Naive thymus-derived CD4-positive, alpha-beta T cell (primary cell): ENCODE measurements around the gene TRIM63. TPM values are rescaled to one million over a fixed set of nuclear protein-coding genes. Genes with fewer than 3 reads are reported as not detected.

Experiments used
- ATAC-seq: fragments of 150-1000 bp; cut with Tn5 transposase; 2 replicates; pipeline ENCODE4 v1.10.0; 2021; ENCODE audit warnings: mild to moderate bottlenecking, moderate library complexity
- CTCF ChIA-PET: fragments of 350-600 bp; sonication (Branson Sonifier 250); formaldehyde crosslinking; loops from one replicate; lab custom pipeline; 2021; ENCODE audit warnings: antibody characterized with exemption; lab: Charles Lee
- POLR2A ChIA-PET: fragments of 350-600 bp; sonication (Branson Sonifier 250); formaldehyde crosslinking; loops from one replicate; lab custom pipeline; 2021; ENCODE audit warnings: antibody characterized with exemption, inconsistent platforms; lab: Charles Lee
- DNase-seq, 9 donors: peaks; one replicate each; pipeline versions ENCODE4 v3.0.0 to v3.0.0-alpha.2; 2020 to 2022; ENCODE audit warnings: mixed read lengths in 1 of 9
- H3K27ac ChIP-seq: one replicate; pipeline ENCODE4 v1.7.0; 2013; ENCODE audit warnings: mild to moderate bottlenecking, low read depth, low read length, moderate library complexity
- H3K27me3 ChIP-seq, 2 donors: one replicate each; pipeline ENCODE4 v1.7.0; 2013; ENCODE audit warnings: low read length in 2 of 2, mild to moderate bottlenecking in 2 of 2, moderate library complexity in 2 of 2; ENCODE audit not compliant: control insufficient read depth in 2 of 2, insufficient read depth in 2 of 2
- H3K36me3 ChIP-seq, 3 experiments: 1 replicate in 2 of 3; 2 replicates in 1 of 3; pipeline ENCODE4 v1.7.0; 2013; ENCODE audit warnings: low read length in 3 of 3, mild to moderate bottlenecking in 3 of 3, moderate library complexity in 1 of 3; ENCODE audit not compliant: insufficient read depth in 3 of 3, control insufficient read depth in 2 of 3
- H3K4me1 ChIP-seq, 2 donors: one replicate each; pipeline ENCODE4 v1.7.0; 2013; ENCODE audit warnings: low read length in 2 of 2, mild to moderate bottlenecking in 2 of 2, moderate library complexity in 1 of 2; ENCODE audit not compliant: control insufficient read depth in 2 of 2, insufficient read depth in 2 of 2
- H3K4me3 ChIP-seq: 2 replicates; pipeline ENCODE4 v1.7.0; 2013; ENCODE audit warnings: mild to moderate bottlenecking, low read length
- H3K9me3 ChIP-seq, 3 experiments: 1 replicate in 2 of 3; 2 replicates in 1 of 3; pipeline ENCODE4 v1.7.0; 2013; ENCODE audit warnings: low read length in 3 of 3; ENCODE audit not compliant: control insufficient read depth in 2 of 3
- H3K27ac Mint-ChIP-seq, 9 donors: one replicate each; pipeline ENCODE4 v1.8.0; 2020 to 2022; ENCODE audit warnings: mixed read lengths in 9 of 9, mild to moderate bottlenecking in 8 of 9, moderate library complexity in 5 of 9, inconsistent platforms in 2 of 9
- H3K27me3 Mint-ChIP-seq, 5 donors: one replicate each; pipeline ENCODE4 v1.8.0; 2021 to 2022; ENCODE audit warnings: mixed read lengths in 5 of 5, mild to moderate bottlenecking in 1 of 5
- H3K36me3 Mint-ChIP-seq, 5 donors: one replicate each; pipeline ENCODE4 v1.8.0; 2020 to 2022; ENCODE audit warnings: mixed read lengths in 5 of 5, mild to moderate bottlenecking in 3 of 5, inconsistent platforms in 1 of 5
- H3K4me1 Mint-ChIP-seq, 7 donors: one replicate each; pipeline ENCODE4 v1.8.0; 2020 to 2022; ENCODE audit warnings: mixed read lengths in 7 of 7, mild to moderate bottlenecking in 3 of 7, inconsistent platforms in 1 of 7
- H3K4me3 Mint-ChIP-seq, 10 donors: one replicate each; pipeline ENCODE4 v1.8.0; 2020 to 2022; ENCODE audit warnings: mild to moderate bottlenecking in 10 of 10, mixed read lengths in 10 of 10, moderate library complexity in 6 of 10, inconsistent platforms in 2 of 10
- H3K9me3 Mint-ChIP-seq, 11 donors: one replicate each; pipeline ENCODE4 v1.8.0; 2020 to 2022; ENCODE audit warnings: mixed read lengths in 11 of 11, mild to moderate bottlenecking in 4 of 11, inconsistent platforms in 1 of 11, moderate library complexity in 1 of 11
- intact Hi-C, 2 donors: fragments of 100-400 bp; cut with micrococcal nuclease; formaldehyde crosslinking; loops; one replicate each; pipeline ENCODE4 v1.15.1; 2023
- polyA plus RNA-seq, 2 donors: library from polyadenylated mRNA; unstranded; fragments of 300-500 nt; fragmentation: Illumina TruSeq; gene quantifications; one replicate each; pipeline ENCODE4 v1.2.3, GENCODE V29; 2021
- total RNA-seq, 6 experiments: library from RNA in 5 of 6; stranded (reverse) in 5 of 6; gene quantifications; 1 replicate in 5 of 6; 2 replicates in 1 of 6; pipeline ENCODE4 v1.2.3 and lab custom pipeline; 2021 to 2026

Gene TRIM63
- total and polyA plus RNA-seq, 7 experiments from 2014 or later, result not detected

- POLR2A ChIA-PET, result no interaction called here
- Mint-ChIP-seq H3K27ac (no peak overlapping the region), H3K9me3 (no peaks in the 10 kb centered on the region), H3K36me3 (no peaks in the 10 kb centered on the region), H3K27me3 (peaks cover 17 to 65% (median 41%) of the 10 kb centered on the region in 5 donors), H3K4me1 (peaks cover 0 to under 1% (median 0%) of the 10 kb centered on the region in 7 donors), H3K4me3 (no peak overlapping the region)
- no peaks in the 10 kb centered on the region for H3K9me3 ChIP-seq
- no peaks in the 10 kb centered on the region for H3K4me1 ChIP-seq
- H3K27me3 ChIP-seq, result no peaks in the 10 kb centered on the region
- DNase-seq, result no peak
- CTCF ChIA-PET, result interaction anchor here (0.7 kb wide), 2 partner anchors 57 to 118 kb away, joined by 3 to 6 read pairs; partner anchors contain the start of gene PAFAH2
- no peak overlapping the region for H3K27ac ChIP-seq
- intact Hi-C loops, result no loop called here
- no peak for ATAC-seq
- no peaks in the 10 kb centered on the region for H3K36me3 ChIP-seq
- no peak overlapping the region for H3K4me3 ChIP-seq
Measured at GRCh38 chr1:26055041-26055440, 12.4 kb downstream of the TRIM63 start.

- POLR2A ChIA-PET, result no interaction called here
- H3K27me3 Mint-ChIP-seq, result peaks cover 23 to 71% (median 43%) of the 10 kb centered on the region in 5 donors
- Histone ChIP-seq H3K27me3 (no peaks in the 10 kb centered on the region), H3K27ac (no peak overlapping the region), H3K36me3 (no peaks in the 10 kb centered on the region), H3K4me3 (no peak overlapping the region), H3K9me3 (no peaks in the 10 kb centered on the region), H3K4me1 (no peaks in the 10 kb centered on the region)
- ATAC-seq (no peak), DNase-seq (no peak)
- no peak overlapping the region for H3K27ac Mint-ChIP-seq
- CTCF ChIA-PET, result interaction anchor here (0.7 kb wide), 1 partner anchor 56 kb away, joined by 3 read pairs; the partner anchor contains the start of gene PAFAH2
- H3K9me3 Mint-ChIP-seq, result no peaks in the 10 kb centered on the region
- H3K36me3 Mint-ChIP-seq, result no peaks in the 10 kb centered on the region
- H3K4me1 Mint-ChIP-seq, result peaks cover 0 to 3% (median 0%) of the 10 kb centered on the region in 7 donors
- no peak overlapping the region for H3K4me3 Mint-ChIP-seq
- intact Hi-C loops, result no loop called here
Measured at GRCh38 chr1:26053718-26054560, 13.5 kb downstream of the TRIM63 start.

GRCh38 chr1:26050248-26050640 is 17.2 kb downstream of the TRIM63 start:
- ATAC-seq, result no peak
- Mint-ChIP-seq H3K27me3 (peaks cover 42 to 81% (median 59%) of the 10 kb centered on the region in 5 donors), H3K9me3 (no peaks in the 10 kb centered on the region), H3K27ac (no peak overlapping the region), H3K36me3 (no peaks in the 10 kb centered on the region), H3K4me3 (no peak overlapping the region), H3K4me1 (peaks cover 0 to 4% (median under 1%) of the 10 kb centered on the region in 7 donors)
- peaks cover 0 to 3% of the 10 kb centered on the region in 2 donors for H3K27me3 ChIP-seq
- H3K9me3 ChIP-seq, result no peaks in the 10 kb centered on the region
- no peak overlapping the region for H3K4me3 ChIP-seq
- H3K36me3 ChIP-seq, result no peaks in the 10 kb centered on the region
- H3K27ac ChIP-seq, result no peak overlapping the region
- ChIA-PET POLR2A (no interaction called here), CTCF (no interaction called here)
- DNase-seq, result no peak
- no peaks in the 10 kb centered on the region for H3K4me1 ChIP-seq
- intact Hi-C loops, result no loop called here

GRCh38 chr1:26049531-26050247 is 17.7 kb downstream of the TRIM63 start:
- H3K4me3 ChIP-seq, result no peak overlapping the region
- Mint-ChIP-seq H3K4me1 (peaks cover 0 to 6% (median 3%) of the 10 kb centered on the region in 7 donors), H3K4me3 (no peak overlapping the region), H3K9me3 (no peaks in the 10 kb centered on the region), H3K27me3 (peaks cover 45 to 82% (median 64%) of the 10 kb centered on the region in 5 donors), H3K36me3 (peaks cover 0 to 4% (median 0%) of the 10 kb centered on the region in 5 donors), H3K27ac (no peak overlapping the region)
- no peaks in the 10 kb centered on the region for H3K36me3 ChIP-seq
- H3K9me3 ChIP-seq, result no peaks in the 10 kb centered on the region
- no peak for ATAC-seq
- H3K27ac ChIP-seq, result no peak overlapping the region
- CTCF ChIA-PET, result interaction anchor here (0.6 kb wide), 1 partner anchor 206 kb away, joined by 3 read pairs; no protein-coding TSS in a partner anchor
- intact Hi-C loops, result no loop called here
- DNase-seq, result no peak
- H3K27me3 ChIP-seq, result peaks cover 0 to 3% of the 10 kb centered on the region in 2 donors
- POLR2A ChIA-PET, result no interaction called here
- H3K4me1 ChIP-seq, result no peaks in the 10 kb centered on the region

- CTCF ChIA-PET, result interaction anchor here (1.3 kb wide), 1 partner anchor 12 kb away, joined by 3 read pairs; no protein-coding TSS in a partner anchor
- Mint-ChIP-seq H3K4me1 (peaks cover 0 to 7% (median 3%) of the 10 kb centered on the region in 7 donors), H3K9me3 (no peaks in the 10 kb centered on the region), H3K36me3 (peaks cover 0 to 5% (median 0%) of the 10 kb centered on the region in 5 donors), H3K27me3 (peaks cover 54 to 85% (median 61%) of the 10 kb centered on the region in 5 donors), H3K27ac (no peak overlapping the region), H3K4me3 (no peak overlapping the region)
- intact Hi-C loops, result no loop called here
- DNase-seq (no peak), ATAC-seq (no peak)
- H3K9me3 ChIP-seq, result no peaks in the 10 kb centered on the region
- no peaks in the 10 kb centered on the region for H3K36me3 ChIP-seq
- H3K27me3 ChIP-seq, result peaks cover 0 to 3% of the 10 kb centered on the region in 2 donors
- no peaks in the 10 kb centered on the region for H3K4me1 ChIP-seq
- no peak overlapping the region for H3K4me3 ChIP-seq
- no peak overlapping the region for H3K27ac ChIP-seq
- POLR2A ChIA-PET, result no interaction called here
Measured at GRCh38 chr1:26047278-26047874, 20.1 kb downstream of the TRIM63 start.

GRCh38 chr1:26046246-26047095 is 21.0 kb downstream of the TRIM63 start:
- no peak for ATAC-seq
- ChIA-PET POLR2A (no interaction called here), CTCF (interaction anchor here (2.3 kb wide), 1 partner anchor 10 kb away, joined by 10 read pairs; no protein-coding TSS in a partner anchor)
- Mint-ChIP-seq H3K36me3 (peaks cover 0 to 5% (median 0%) of the 10 kb centered on the region in 5 donors), H3K27me3 (peaks cover 50 to 82% (median 59%) of the 10 kb centered on the region in 5 donors), H3K27ac (no peak overlapping the region), H3K4me1 (peaks cover 0 to 7% (median 3%) of the 10 kb centered on the region in 7 donors), H3K4me3 (peak overlapping the region in 4 of 10 donors; percentile 42 to 65 (median 54)), H3K9me3 (no peaks in the 10 kb centered on the region)
- H3K36me3 ChIP-seq, result no peaks in the 10 kb centered on the region
- intact Hi-C loops, result no loop called here
- H3K4me3 ChIP-seq, result no peak overlapping the region
- H3K27me3 ChIP-seq, result peaks cover 0 to 3% of the 10 kb centered on the region in 2 donors
- no peak for DNase-seq
- no peak overlapping the region for H3K27ac ChIP-seq
- no peaks in the 10 kb centered on the region for H3K9me3 ChIP-seq
- no peaks in the 10 kb centered on the region for H3K4me1 ChIP-seq
